DOHH2 (cell line): Measurements from ENCODE around the gene CDC37L1.

Source experiments
- H3F3A ChIP-seq: fragments of 200-600 bp; sonication (generic), shearing (Covaris generic); 2 replicates; pipeline ENCODE4 v1.6.0; 2016; ENCODE audit warnings: antibody characterized with exemption, mild to moderate bottlenecking; ENCODE audit not compliant: control insufficient read depth, insufficient read depth
- H3K27ac ChIP-seq: fragments of 200-600 bp; sonication (generic); 2 replicates; pipeline ENCODE4 v1.5.1; 2014; ENCODE audit warnings: low read depth, mild to moderate bottlenecking, low read length, moderate library complexity
- H3K27me3 ChIP-seq: fragments of 200-600 bp; sonication (generic); 2 replicates; pipeline ENCODE4 v1.6.1; 2014; ENCODE audit warnings: mild to moderate bottlenecking, low read length, mixed read lengths; ENCODE audit not compliant: control insufficient read depth
- H3K36me3 ChIP-seq: fragments of 200-600 bp; sonication (generic); 2 replicates; pipeline ENCODE4 v1.6.1; 2014; ENCODE audit warnings: mild to moderate bottlenecking, low read length, moderate library complexity, mixed read lengths; ENCODE audit not compliant: control insufficient read depth
- H3K4me1 ChIP-seq: fragments of 200-600 bp; sonication (generic); 2 replicates; pipeline ENCODE4 v1.6.1; 2014; ENCODE audit warnings: mild to moderate bottlenecking, low read length, mixed read lengths; ENCODE audit not compliant: control insufficient read depth
- H3K4me2 ChIP-seq: fragments of 200-600 bp; sonication (generic); 2 replicates; pipeline ENCODE4 v1.6.0; 2014; ENCODE audit warnings: mild to moderate bottlenecking, low read length, moderate library complexity
- H3K4me3 ChIP-seq: fragments of 200-600 bp; sonication (generic); 2 replicates; pipeline ENCODE4 v1.5.1; 2014; ENCODE audit warnings: mild to moderate bottlenecking, low read length, mixed read lengths
- H3K79me2 ChIP-seq: fragments of 200-600 bp; sonication (generic); 2 replicates; pipeline ENCODE4 v1.6.1; 2014; ENCODE audit warnings: mild to moderate bottlenecking, low read length, mixed read lengths; ENCODE audit not compliant: control insufficient read depth
- H3K9me2 ChIP-seq: fragments of 200-600 bp; sonication (generic); replicated peaks from 2 replicates; pipeline ENCODE4 v1.6.1; 2014; ENCODE audit warnings: mild to moderate bottlenecking, low read length, mixed read lengths; ENCODE audit not compliant: control insufficient read depth
- H3K9me3 ChIP-seq: fragments of 200-600 bp; sonication (generic); 2 replicates; pipeline ENCODE4 v1.6.1; 2014; ENCODE audit warnings: antibody characterized with exemption, low read length, mixed read lengths; ENCODE audit not compliant: control insufficient read depth, insufficient read depth
- H4K20me1 ChIP-seq: fragments of 200-600 bp; sonication (generic); 2 replicates; pipeline ENCODE4 v1.6.0; 2014; ENCODE audit warnings: low read depth, mild to moderate bottlenecking, antibody characterized with exemption, low read length, moderate library complexity; ENCODE audit not compliant: control insufficient read depth, insufficient read depth
- EZH2phosphoT487 ChIP-seq: fragments of 200-600 bp; sonication (generic); IDR thresholded peaks from 2 replicates; pipeline ENCODE4 v1.6.1; 2017; ENCODE audit warnings: borderline replicate concordance, mild to moderate bottlenecking, antibody characterized with exemption, low read length, moderate library complexity, mixed read lengths
- TF ChIP-seq, protein P1 (sequence below): fragments of 200-600 bp; sonication (generic); IDR thresholded peaks from one replicate; pipeline ENCODE4 v1.5.1; 2014; ENCODE audit warnings: antibody characterized with exemption, mild to moderate bottlenecking, low read depth, low read length; ENCODE audit not compliant: poor library complexity, severe bottlenecking

Gene CDC37L1

DNA sequence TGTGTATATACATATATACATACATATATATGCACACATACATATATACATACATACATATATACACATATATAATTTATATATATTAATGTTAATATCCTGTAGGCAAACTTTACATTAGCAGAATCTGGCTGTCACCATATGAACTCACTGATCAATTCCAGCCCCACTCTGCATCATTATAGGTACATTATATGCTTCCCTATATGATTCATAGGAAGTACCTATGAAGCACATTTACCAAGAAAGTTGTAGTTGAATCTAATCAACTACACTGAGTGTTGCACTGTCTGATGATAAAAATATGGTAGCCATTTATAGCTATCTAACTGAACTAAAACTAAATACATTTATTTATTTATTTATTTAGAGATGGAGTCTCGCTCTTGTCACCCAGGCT lies 7.6 kb upstream of the CDC37L1 start:
- TF ChIP-seq EZH2phosphoT487 = no peak
- TF ChIP-seq, protein P1, sequence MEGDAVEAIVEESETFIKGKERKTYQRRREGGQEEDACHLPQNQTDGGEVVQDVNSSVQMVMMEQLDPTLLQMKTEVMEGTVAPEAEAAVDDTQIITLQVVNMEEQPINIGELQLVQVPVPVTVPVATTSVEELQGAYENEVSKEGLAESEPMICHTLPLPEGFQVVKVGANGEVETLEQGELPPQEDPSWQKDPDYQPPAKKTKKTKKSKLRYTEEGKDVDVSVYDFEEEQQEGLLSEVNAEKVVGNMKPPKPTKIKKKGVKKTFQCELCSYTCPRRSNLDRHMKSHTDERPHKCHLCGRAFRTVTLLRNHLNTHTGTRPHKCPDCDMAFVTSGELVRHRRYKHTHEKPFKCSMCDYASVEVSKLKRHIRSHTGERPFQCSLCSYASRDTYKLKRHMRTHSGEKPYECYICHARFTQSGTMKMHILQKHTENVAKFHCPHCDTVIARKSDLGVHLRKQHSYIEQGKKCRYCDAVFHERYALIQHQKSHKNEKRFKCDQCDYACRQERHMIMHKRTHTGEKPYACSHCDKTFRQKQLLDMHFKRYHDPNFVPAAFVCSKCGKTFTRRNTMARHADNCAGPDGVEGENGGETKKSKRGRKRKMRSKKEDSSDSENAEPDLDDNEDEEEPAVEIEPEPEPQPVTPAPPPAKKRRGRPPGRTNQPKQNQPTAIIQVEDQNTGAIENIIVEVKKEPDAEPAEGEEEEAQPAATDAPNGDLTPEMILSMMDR = no peak
- Histone ChIP-seq H3F3A (no peaks in the 10 kb centered on the region), H3K4me2 (no peak overlapping the region), H3K4me3 (no peak overlapping the region), H3K9me2 (no peaks in the 10 kb centered on the region), H3K4me1 (peaks cover 11% of the 10 kb centered on the region), H3K9me3 (no peaks in the 10 kb centered on the region), H3K27ac (no peak overlapping the region), H4K20me1 (no peaks in the 10 kb centered on the region), H3K36me3 (no peaks in the 10 kb centered on the region), H3K79me2 (no peaks in the 10 kb centered on the region), H3K27me3 (peaks cover 5% of the 10 kb centered on the region)

DNA sequence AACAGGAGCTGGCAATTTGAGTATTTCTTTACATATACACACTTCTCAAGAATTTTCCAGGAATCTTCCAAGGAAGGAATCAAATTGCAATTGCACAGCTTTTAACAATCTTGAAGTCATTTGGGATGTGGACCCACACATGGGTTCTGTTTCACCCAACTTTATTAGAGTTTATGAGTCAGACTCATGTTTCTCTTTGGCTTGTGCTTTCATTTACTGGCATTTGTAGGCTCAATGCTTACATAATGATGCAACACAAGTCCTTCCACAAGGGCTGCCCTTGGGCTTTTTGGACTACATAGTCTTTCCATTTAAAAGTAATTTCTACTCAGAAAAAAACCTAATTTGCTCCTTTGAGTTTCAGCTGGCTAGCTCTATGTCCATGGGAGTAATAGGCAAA lies 4.6 kb upstream of the CDC37L1 start:
- H3K4me2 ChIP-seq = no peak overlapping the region
- no peak overlapping the region for H3K27ac ChIP-seq
- no peaks in the 10 kb centered on the region for H4K20me1 ChIP-seq

DNA sequence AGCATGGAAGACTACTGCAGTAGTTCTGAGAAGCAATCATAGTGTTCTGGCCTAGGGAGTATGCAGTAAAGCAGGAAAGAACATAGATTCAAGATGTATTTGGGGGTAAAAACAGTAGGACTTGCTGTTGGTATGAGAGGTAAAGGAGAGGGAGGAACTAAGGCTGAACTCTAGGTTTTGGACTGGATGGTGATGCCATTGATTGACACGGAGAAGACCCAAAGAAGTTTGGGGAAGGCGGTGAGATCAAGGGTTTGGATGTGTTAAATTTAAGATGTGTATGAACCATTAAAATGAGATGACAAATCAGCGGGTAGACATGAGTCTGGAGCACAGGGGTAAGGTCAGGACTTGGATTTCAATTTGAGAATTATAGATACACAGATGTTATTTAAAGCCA lies 2.0 kb upstream of the CDC37L1 start:
- no peak for TF ChIP-seq EZH2phosphoT487
- TF ChIP-seq, protein P1 = no peak
- no peak overlapping the region for H3K27ac ChIP-seq
- no peak overlapping the region for H3K4me2 ChIP-seq
- H4K20me1 ChIP-seq = no peaks in the 10 kb centered on the region
- H3K9me2 ChIP-seq = no peaks in the 10 kb centered on the region
- no peaks in the 10 kb centered on the region for H3K27me3 ChIP-seq
- H3F3A ChIP-seq = no peaks in the 10 kb centered on the region
- H3K36me3 ChIP-seq = peaks cover 3% of the 10 kb centered on the region; the same call in 1 of the 2 replicates
- H3K4me3 ChIP-seq = no peak overlapping the region
- H3K4me1 ChIP-seq = peaks cover 19% of the 10 kb centered on the region
- peaks cover 28% of the 10 kb centered on the region for H3K79me2 ChIP-seq
- no peaks in the 10 kb centered on the region for H3K9me3 ChIP-seq

More for the DNA sequence above, 4.6 kb upstream of the CDC37L1 start:
- Histone ChIP-seq H3K27me3 (no peaks in the 10 kb centered on the region), H3K9me2 (no peaks in the 10 kb centered on the region), H3F3A (no peaks in the 10 kb centered on the region), H3K36me3 (no peaks in the 10 kb centered on the region; the same call in 1 of the 2 replicates), H3K4me3 (no peak overlapping the region), H3K79me2 (peaks cover 3% of the 10 kb centered on the region), H3K9me3 (no peaks in the 10 kb centered on the region), H3K4me1 (peaks cover 7% of the 10 kb centered on the region)
- TF ChIP-seq EZH2phosphoT487 = no peak
- TF ChIP-seq, protein P1 = no peak
